Large intestine (tissue), 3 donors: ENCODE results near the gene PMIS2. TPM values are rescaled to one million over a fixed set of nuclear protein-coding genes. Genes with fewer than 3 reads are reported as not detected.

Experiments used
- DNase-seq, 2 donors: peaks; one replicate each; pipeline versions ENCODE4 v3.0.0 to v3.0.0-alpha.2; 2013
- H3K27ac ChIP-seq: one replicate; pipeline ENCODE4 v1.5.1; 2013; ENCODE audit warnings: low read length
- H3K27me3 ChIP-seq: 2 replicates; pipeline ENCODE4 v1.6.1; 2013; ENCODE audit warnings: low read length; ENCODE audit not compliant: control insufficient read depth, insufficient read depth
- H3K36me3 ChIP-seq: 2 replicates; pipeline ENCODE4 v1.6.1; 2013; ENCODE audit warnings: low read length; ENCODE audit not compliant: control insufficient read depth, insufficient read depth
- H3K4me1 ChIP-seq: one replicate; pipeline ENCODE4 v1.6.1; 2013; ENCODE audit warnings: low read length; ENCODE audit not compliant: control insufficient read depth, insufficient read depth
- H3K4me3 ChIP-seq: one replicate; pipeline ENCODE4 v1.5.1; 2013; ENCODE audit warnings: low read length
- H3K9me3 ChIP-seq: one replicate; pipeline ENCODE4 v1.6.1; 2013; ENCODE audit warnings: mild to moderate bottlenecking, low read depth, low read length, moderate library complexity; ENCODE audit not compliant: control insufficient read depth
- WGBS: methylation state at CpG from one replicate; pipeline ENCODE4 v1.1.5; 2013; ENCODE audit warnings: low lambda C conversion rate; ENCODE audit not compliant: insufficient coverage; 5-methylcytosine and 5-hydroxymethylcytosine counted together
- polyA plus RNA-seq: library from polyadenylated mRNA; unstranded; fragments of 120-200 nt; gene quantifications from one replicate; pipeline ENCODE4 v1.2.1, GENCODE V29; 2013

The PMIS2 gene
- polyA plus RNA-seq, 1 donor: not detected

- WGBS: no CpG with 5 or more reads among the region's 47 CpGs
- H3K4me3 ChIP-seq: peak within 1 kb of the TSS; percentile 71
- no peaks in the 10 kb centered on the region for H3K9me3 ChIP-seq
- peak; percentile 94 to 97 for DNase-seq
- peaks cover 4% of the 10 kb centered on the region for H3K4me1 ChIP-seq
- no peaks in the 10 kb centered on the region for H3K27me3 ChIP-seq
- no peak within 1 kb of the TSS for H3K27ac ChIP-seq
- peaks cover 13% of the 10 kb centered on the region for H3K36me3 ChIP-seq
Measured at GRCh38 chr19:35612559-35613321, 26.8 kb downstream of the PMIS2 start, which contains the start of gene HAUS5. Gene HAUS5, plus strand, starts transcription at chr19:35612735. Its CDS starts 60 bp downstream, at chr19:35612795.

GRCh38 chr19:35613574-35613973 lies 27.6 kb downstream of the PMIS2 start:
- Histone ChIP-seq H3K4me1 (peaks cover 4% of the 10 kb centered on the region), H3K27me3 (no peaks in the 10 kb centered on the region), H3K27ac (no peak overlapping the region), H3K36me3 (peaks cover 19% of the 10 kb centered on the region), H3K4me3 (no peak overlapping the region), H3K9me3 (no peaks in the 10 kb centered on the region)
- DNase-seq: no peak
- WGBS: no CpG with 5 or more reads among the region's 1 CpG

- H3K27me3 ChIP-seq: no peaks in the 10 kb centered on the region
- no CpG with 5 or more reads among the region's 17 CpGs for WGBS
- no peak overlapping the region for H3K4me3 ChIP-seq
- peaks cover 4% of the 10 kb centered on the region for H3K4me1 ChIP-seq
- peaks cover 20% of the 10 kb centered on the region for H3K36me3 ChIP-seq
- no peak overlapping the region for H3K27ac ChIP-seq
- H3K9me3 ChIP-seq: no peaks in the 10 kb centered on the region
- no peak for DNase-seq
Measured at GRCh38 chr19:35615036-35615435, 29.1 kb downstream of the PMIS2 start.

- peaks cover 31% of the 10 kb centered on the region for H3K36me3 ChIP-seq
- WGBS: no CpG with 5 or more reads among the region's 7 CpGs
- no peaks in the 10 kb centered on the region for H3K4me1 ChIP-seq
- H3K27ac ChIP-seq: no peak overlapping the region
- DNase-seq: no peak
- H3K9me3 ChIP-seq: no peaks in the 10 kb centered on the region
- no peak overlapping the region for H3K4me3 ChIP-seq
- no peaks in the 10 kb centered on the region for H3K27me3 ChIP-seq
Measured at GRCh38 chr19:35618857-35619256, 32.9 kb downstream of the PMIS2 start.

GRCh38 chr19:35619290-35619923 lies 33.4 kb downstream of the PMIS2 start:
- no peaks in the 10 kb centered on the region for H3K4me1 ChIP-seq
- H3K36me3 ChIP-seq: peaks cover 31% of the 10 kb centered on the region
- no peak overlapping the region for H3K4me3 ChIP-seq
- no peak for DNase-seq
- no peak overlapping the region for H3K27ac ChIP-seq
- no peaks in the 10 kb centered on the region for H3K9me3 ChIP-seq
- no peaks in the 10 kb centered on the region for H3K27me3 ChIP-seq
- WGBS: no CpG with 5 or more reads among the region's 12 CpGs

GRCh38 chr19:35620001-35620400 lies 34.0 kb downstream of the PMIS2 start:
- Histone ChIP-seq H3K27me3 (no peaks in the 10 kb centered on the region), H3K27ac (no peak overlapping the region), H3K9me3 (no peaks in the 10 kb centered on the region), H3K36me3 (peaks cover 31% of the 10 kb centered on the region), H3K4me1 (no peaks in the 10 kb centered on the region), H3K4me3 (no peak overlapping the region)
- DNase-seq: no peak
- no CpG with 5 or more reads among the region's 17 CpGs for WGBS

GRCh38 chr19:35621708-35622107 lies 35.7 kb downstream of the PMIS2 start:
- peaks cover 24% of the 10 kb centered on the region for H3K36me3 ChIP-seq
- H3K4me1 ChIP-seq: no peaks in the 10 kb centered on the region
- no peak overlapping the region for H3K27ac ChIP-seq
- H3K27me3 ChIP-seq: no peaks in the 10 kb centered on the region
- no peaks in the 10 kb centered on the region for H3K9me3 ChIP-seq
- H3K4me3 ChIP-seq: no peak overlapping the region
- no peak for DNase-seq
- WGBS: no CpG with 5 or more reads among the region's 9 CpGs

GRCh38 chr19:35622750-35623149 lies 36.8 kb downstream of the PMIS2 start:
- no peaks in the 10 kb centered on the region for H3K27me3 ChIP-seq
- WGBS: no CpG with 5 or more reads among the region's 13 CpGs
- H3K9me3 ChIP-seq: no peaks in the 10 kb centered on the region

GRCh38 chr19:35623327-35624010 lies 37.5 kb downstream of the PMIS2 start:
- Histone ChIP-seq H3K27ac (no peak overlapping the region), H3K4me1 (no peaks in the 10 kb centered on the region), H3K9me3 (no peaks in the 10 kb centered on the region), H3K36me3 (peaks cover 13% of the 10 kb centered on the region), H3K27me3 (no peaks in the 10 kb centered on the region), H3K4me3 (no peak overlapping the region)
- no CpG with 5 or more reads among the region's 6 CpGs for WGBS
- no peak for DNase-seq

More at GRCh38 chr19:35622750-35623149, 36.8 kb downstream of the PMIS2 start:
- no peaks in the 10 kb centered on the region for H3K4me1 ChIP-seq
- no peak overlapping the region for H3K4me3 ChIP-seq
- H3K36me3 ChIP-seq: peaks cover 18% of the 10 kb centered on the region
- H3K27ac ChIP-seq: no peak overlapping the region
- no peak for DNase-seq

GRCh38 chr19:35628264-35628564 lies 42.2 kb downstream of the PMIS2 start:
- DNase-seq: no peak
- H3K4me1 ChIP-seq: peaks cover 6% of the 10 kb centered on the region
- peak overlapping the region; percentile 85 for H3K27ac ChIP-seq
- H3K4me3 ChIP-seq: peak overlapping the region; percentile 85
- WGBS: no CpG with 5 or more reads among the region's 9 CpGs
- H3K9me3 ChIP-seq: no peaks in the 10 kb centered on the region
- no peaks in the 10 kb centered on the region for H3K27me3 ChIP-seq
- peaks cover 27% of the 10 kb centered on the region for H3K36me3 ChIP-seq
